SKM-1 (cell line): ENCODE data around the gene ANKUB1.

Source experiments
- DNase-seq: peaks from one replicate; lab custom pipeline; 2025; ENCODE audit not compliant: unreplicated experiment; lab: John Stamatoyannopoulos, UW

ANKUB1 gene

GRCh38 chr3:149809699-149810098, 17.3 kb upstream of the ANKUB1 start:
- no peak for DNase-seq

- peak; percentile 64 for DNase-seq
Observed at GRCh38 chr3:149808209-149808829, 16.0 kb upstream of the ANKUB1 start.

- DNase-seq, result no peak
Observed at GRCh38 chr3:149806171-149806778, 13.9 kb upstream of the ANKUB1 start.

- DNase-seq, result no peak
Observed at GRCh38 chr3:149801639-149802038, 9.3 kb upstream of the ANKUB1 start.

DNA sequence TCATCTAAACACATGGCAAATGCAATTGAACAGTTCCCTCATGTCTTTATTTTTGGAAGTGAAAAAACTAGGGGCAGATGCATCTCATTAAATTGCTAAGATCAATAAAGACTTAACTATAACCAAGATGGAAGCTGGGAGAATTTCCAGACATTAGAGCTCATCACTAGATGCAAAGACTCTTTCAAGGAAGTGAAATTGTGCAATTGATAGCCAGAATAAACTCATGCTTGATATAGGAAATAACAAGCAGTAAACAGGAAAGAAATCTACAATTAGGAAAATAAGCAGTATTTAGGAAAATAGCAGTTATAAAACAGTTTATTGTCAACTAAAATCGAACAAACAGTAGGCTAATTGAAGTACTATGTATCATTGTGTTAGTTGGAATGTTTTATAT, 8.8 kb upstream of the ANKUB1 start:
- no peak for DNase-seq

DNA sequence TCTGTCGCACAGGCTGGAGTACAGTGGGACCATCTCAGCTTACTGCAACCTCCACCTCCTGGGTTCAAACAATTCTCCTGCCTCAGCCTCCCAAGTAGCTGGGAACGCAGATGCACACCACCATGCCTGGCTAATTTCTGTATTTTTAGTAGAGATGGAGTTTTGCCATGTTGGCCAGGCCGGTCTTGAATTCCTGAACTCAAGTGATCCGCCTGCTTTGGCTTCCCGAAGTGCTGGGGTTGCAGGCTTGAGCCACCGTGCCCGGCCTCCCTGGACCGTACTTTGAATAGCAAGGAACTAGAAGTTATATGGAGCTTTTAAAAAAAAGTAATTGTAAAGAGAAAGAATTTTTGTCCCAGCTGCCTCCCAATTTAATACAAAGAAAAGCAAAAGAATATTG, 8.3 kb upstream of the ANKUB1 start:
- no peak for DNase-seq

- DNase-seq, result no peak
Observed at GRCh38 chr3:149796026-149796425, 3.7 kb upstream of the ANKUB1 start.

DNA sequence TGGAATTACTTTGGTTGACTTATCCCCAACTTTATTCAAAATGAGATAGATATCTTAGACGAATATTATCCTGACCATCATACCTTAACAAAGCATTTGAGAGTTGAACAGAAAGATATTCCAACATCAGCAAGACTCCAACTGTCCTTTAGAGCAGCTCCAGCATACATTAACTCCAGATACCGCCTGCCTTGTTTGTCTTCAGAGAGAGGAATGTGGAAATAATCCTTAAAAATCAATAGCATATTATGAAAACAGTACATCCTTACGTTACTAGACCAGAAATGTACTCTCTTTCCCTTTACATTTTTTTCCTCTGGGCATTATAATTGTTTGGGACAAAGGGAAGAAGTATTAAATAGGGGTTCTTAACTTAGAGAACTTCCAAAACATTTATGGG, 1.7 kb downstream of the ANKUB1 start:
- DNase-seq, result no peak

GRCh38 chr3:149790268-149790667, 2.1 kb downstream of the ANKUB1 start:
- DNase-seq, result no peak

- DNase-seq, result no peak
Observed at GRCh38 chr3:149784064-149784704, 8.2 kb downstream of the ANKUB1 start.

- DNase-seq, result peak; percentile 67
Observed at GRCh38 chr3:149783576-149783975, 8.8 kb downstream of the ANKUB1 start.

- DNase-seq, result no peak
Observed at GRCh38 chr3:149781741-149782140, 10.6 kb downstream of the ANKUB1 start.

DNA sequence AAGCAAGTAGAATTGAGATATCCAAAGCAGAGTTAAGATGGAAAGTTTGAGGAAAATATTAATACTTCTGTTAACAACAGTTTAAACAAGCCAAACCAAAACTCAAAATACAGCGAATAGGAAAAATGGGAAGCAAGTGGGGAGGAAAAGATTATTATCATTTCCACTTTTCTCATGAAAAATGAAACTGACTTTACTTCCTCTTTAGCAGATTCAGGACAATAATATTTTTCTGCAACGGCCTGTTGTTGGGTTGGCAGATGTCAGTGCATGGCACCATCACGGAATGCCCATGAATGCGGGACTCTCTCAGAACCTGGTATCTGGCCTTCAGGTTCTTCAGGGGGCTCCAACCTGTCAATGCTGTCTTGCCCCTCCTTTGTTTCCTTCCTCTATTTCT, 11.1 kb downstream of the ANKUB1 start:
- peak; percentile 22 for DNase-seq

GRCh38 chr3:149777414-149778214, 14.7 kb downstream of the ANKUB1 start:
- no peak for DNase-seq

DNA sequence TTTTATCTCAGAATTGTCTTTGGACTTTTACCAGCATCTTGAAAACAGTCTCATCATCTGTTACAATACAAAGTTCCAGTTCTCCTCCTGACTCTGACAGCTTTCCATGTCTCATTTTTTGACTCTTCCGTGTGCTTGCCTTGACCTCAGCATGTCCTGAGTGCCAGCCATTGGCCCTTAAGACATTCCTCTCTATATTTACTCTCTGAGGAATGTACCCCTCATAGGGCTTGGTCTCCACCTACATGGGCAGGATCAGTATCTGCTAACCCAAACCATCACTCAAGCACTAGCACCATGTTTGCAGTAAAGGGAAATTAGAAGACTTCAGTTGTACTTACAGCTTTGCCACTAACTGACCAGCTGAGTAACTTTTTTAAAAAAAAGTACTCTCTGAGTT, 16.2 kb downstream of the ANKUB1 start:
- DNase-seq, result no peak

GRCh38 chr3:149772861-149773260, 19.5 kb downstream of the ANKUB1 start:
- DNase-seq, result no peak

DNA sequence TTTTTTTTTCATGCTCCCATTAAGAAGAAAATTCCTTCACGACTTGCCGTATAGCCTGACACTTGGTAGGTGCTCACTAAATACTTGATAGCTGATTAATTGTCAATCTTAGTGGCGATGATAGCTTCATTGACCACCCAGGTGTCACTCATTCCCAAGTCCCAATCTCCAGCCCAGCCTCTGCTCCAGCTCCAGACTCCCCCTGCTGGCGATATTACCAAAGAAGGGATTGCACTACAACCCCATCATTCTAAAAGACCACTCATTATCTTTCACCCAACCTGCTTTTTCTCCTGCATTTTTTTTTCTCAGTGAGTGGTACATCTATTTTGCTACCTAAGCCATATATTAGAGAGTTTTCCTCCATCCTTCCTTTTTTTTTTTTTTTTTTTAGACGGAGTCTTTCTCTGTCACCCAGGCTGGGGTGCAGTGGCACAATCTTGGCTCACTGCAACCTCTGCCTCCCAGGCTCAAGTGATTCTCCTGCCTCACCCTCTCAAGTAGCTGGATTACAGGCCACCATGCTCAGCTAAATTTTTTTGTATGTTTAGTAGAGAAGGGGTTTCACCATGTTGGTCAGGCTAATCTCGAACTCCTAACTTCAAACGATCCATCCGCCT, 20.6 kb downstream of the ANKUB1 start:
- DNase-seq, result peak; percentile 25

GRCh38 chr3:149770246-149770645, 22.1 kb downstream of the ANKUB1 start:
- DNase-seq, result no peak

GRCh38 chr3:149768704-149769103, 23.6 kb downstream of the ANKUB1 start:
- DNase-seq, result no peak

GRCh38 chr3:149767720-149768119, 24.6 kb downstream of the ANKUB1 start:
- DNase-seq, result no peak

GRCh38 chr3:149765762-149766334, 26.5 kb downstream of the ANKUB1 start:
- peak; percentile 26 for DNase-seq
